ENCODE measurements around the gene CPVL. TPM values are rescaled to one million over a fixed set of nuclear protein-coding genes. Genes with fewer than 3 reads are reported as not detected.

Gene CPVL
- total and polyA plus RNA-seq, 2 experiments from 2014 or later: 31.9 to 37.8 TPM

DNA sequence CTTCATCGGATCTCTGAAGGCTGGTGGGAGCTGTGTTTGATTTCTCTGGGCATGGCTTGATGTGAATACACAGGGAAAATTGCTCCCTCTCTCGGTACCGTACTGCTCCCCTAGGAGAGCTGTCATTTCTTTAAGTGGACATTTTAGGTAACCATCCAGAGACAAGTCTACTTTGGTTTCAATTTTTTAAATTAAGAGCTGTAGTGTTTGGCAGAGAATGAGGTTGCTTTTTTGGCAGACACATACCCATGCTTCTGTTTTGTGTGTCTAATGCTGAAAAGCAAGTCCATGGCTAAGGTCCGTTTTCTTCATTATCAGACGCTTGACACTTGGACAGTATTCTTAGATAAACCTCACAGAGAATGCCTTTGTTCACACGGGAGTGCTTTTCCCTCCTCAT is 127.0 kb downstream of the CPVL start (continued):
- TF ChIP-seq, protein P1, sequence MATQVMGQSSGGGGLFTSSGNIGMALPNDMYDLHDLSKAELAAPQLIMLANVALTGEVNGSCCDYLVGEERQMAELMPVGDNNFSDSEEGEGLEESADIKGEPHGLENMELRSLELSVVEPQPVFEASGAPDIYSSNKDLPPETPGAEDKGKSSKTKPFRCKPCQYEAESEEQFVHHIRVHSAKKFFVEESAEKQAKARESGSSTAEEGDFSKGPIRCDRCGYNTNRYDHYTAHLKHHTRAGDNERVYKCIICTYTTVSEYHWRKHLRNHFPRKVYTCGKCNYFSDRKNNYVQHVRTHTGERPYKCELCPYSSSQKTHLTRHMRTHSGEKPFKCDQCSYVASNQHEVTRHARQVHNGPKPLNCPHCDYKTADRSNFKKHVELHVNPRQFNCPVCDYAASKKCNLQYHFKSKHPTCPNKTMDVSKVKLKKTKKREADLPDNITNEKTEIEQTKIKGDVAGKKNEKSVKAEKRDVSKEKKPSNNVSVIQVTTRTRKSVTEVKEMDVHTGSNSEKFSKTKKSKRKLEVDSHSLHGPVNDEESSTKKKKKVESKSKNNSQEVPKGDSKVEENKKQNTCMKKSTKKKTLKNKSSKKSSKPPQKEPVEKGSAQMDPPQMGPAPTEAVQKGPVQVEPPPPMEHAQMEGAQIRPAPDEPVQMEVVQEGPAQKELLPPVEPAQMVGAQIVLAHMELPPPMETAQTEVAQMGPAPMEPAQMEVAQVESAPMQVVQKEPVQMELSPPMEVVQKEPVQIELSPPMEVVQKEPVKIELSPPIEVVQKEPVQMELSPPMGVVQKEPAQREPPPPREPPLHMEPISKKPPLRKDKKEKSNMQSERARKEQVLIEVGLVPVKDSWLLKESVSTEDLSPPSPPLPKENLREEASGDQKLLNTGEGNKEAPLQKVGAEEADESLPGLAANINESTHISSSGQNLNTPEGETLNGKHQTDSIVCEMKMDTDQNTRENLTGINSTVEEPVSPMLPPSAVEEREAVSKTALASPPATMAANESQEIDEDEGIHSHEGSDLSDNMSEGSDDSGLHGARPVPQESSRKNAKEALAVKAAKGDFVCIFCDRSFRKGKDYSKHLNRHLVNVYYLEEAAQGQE (IDR thresholded peaks at IDR 0.05; ENCODE audit: unreplicated experiment): no peak
- no peak for TF ChIP-seq STAT1 (IDR thresholded peaks at IDR 0.05; ENCODE audit: unreplicated experiment)
- TF ChIP-seq EZH2phosphoT487 (IDR thresholded peaks at IDR 0.05; ENCODE audit: unreplicated experiment): no peak

DNA sequence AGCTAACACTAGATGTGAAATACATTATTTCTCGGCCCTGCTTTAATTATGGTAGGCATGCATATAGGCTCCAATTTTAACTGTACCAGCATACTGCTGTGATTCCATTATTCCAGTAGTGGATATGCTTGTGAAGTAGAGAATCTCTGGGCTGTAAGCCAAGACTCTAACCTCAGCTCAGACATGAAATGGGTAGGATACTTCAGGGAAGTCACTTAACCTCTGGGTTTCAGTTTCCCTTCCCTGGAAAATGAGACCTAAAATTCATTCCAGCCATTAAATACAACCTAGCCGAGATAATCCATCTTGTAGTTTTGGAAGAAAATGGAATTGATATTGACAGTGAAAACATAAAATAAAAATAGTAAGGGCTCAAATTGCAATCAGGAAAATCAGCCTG is 128.6 kb downstream of the CPVL start:
- Mint-ChIP-seq H3K36me3 (ENCODE audit: low read depth) (peaks cover 12% of the 10 kb centered on the region), H3K4me1 (no peaks in the 10 kb centered on the region; the same call in 2 of the 3 replicates), H3K4me3 (no peak overlapping the region), H3K9me3 (peaks cover 2% of the 10 kb centered on the region; the same call in 2 of the 3 replicates), H3K27ac (no peak overlapping the region), H3K27me3 (ENCODE audit: insufficient read depth, low read depth, poor library complexity) (no peaks in the 10 kb centered on the region)
- Histone ChIP-seq H3F3A (replicated peaks; ENCODE audit: low read depth) (no peaks in the 10 kb centered on the region), H3K4me3 (no peak overlapping the region), H3K4me2 (no peak overlapping the region), H3K4me1 (ENCODE audit: insufficient read depth) (no peaks in the 10 kb centered on the region), H3K27ac (ENCODE audit: low read depth) (no peak overlapping the region), H3K36me3 (ENCODE audit: insufficient read depth) (no peaks in the 10 kb centered on the region), H3K79me2 (replicated peaks; ENCODE audit: insufficient read depth) (no peaks in the 10 kb centered on the region), H3K9me2 (ENCODE audit: insufficient read depth) (0 out of 2 replicates have a peak, but pooled peaks cover 6% of the 10 kb centered on the region), H2AFZ (no peak overlapping the region), H3K27me3 (ENCODE audit: insufficient read depth) (no peaks in the 10 kb centered on the region), H4K20me1 (replicated peaks; ENCODE audit: insufficient read depth) (no peaks in the 10 kb centered on the region)
- DNase-seq (ENCODE audit: low spot score): no peak
- no peak for ATAC-seq
- TF ChIP-seq, protein P2, sequence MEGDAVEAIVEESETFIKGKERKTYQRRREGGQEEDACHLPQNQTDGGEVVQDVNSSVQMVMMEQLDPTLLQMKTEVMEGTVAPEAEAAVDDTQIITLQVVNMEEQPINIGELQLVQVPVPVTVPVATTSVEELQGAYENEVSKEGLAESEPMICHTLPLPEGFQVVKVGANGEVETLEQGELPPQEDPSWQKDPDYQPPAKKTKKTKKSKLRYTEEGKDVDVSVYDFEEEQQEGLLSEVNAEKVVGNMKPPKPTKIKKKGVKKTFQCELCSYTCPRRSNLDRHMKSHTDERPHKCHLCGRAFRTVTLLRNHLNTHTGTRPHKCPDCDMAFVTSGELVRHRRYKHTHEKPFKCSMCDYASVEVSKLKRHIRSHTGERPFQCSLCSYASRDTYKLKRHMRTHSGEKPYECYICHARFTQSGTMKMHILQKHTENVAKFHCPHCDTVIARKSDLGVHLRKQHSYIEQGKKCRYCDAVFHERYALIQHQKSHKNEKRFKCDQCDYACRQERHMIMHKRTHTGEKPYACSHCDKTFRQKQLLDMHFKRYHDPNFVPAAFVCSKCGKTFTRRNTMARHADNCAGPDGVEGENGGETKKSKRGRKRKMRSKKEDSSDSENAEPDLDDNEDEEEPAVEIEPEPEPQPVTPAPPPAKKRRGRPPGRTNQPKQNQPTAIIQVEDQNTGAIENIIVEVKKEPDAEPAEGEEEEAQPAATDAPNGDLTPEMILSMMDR (conservative IDR thresholded peaks at IDR 0.05; ENCODE audit: low read depth in 2 of 2): no peak
- TF ChIP-seq EZH2 (IDR thresholded peaks at IDR 0.05; ENCODE audit: low read depth, unreplicated experiment) (no peak), ZNF114 (CRISPR knock-in tag; IDR thresholded peaks at IDR 0.05) (no peak), EZH2phosphoT487 (IDR thresholded peaks at IDR 0.05; ENCODE audit: unreplicated experiment) (no peak), STAT1 (IDR thresholded peaks at IDR 0.05; ENCODE audit: unreplicated experiment) (no peak), JUNB (IDR thresholded peaks at IDR 0.05; ENCODE audit: unreplicated experiment) (no peak), CREB1 (CRISPR knock-in tag; IDR thresholded peaks at IDR 0.05; ENCODE audit: low read depth) (no peak)
- TF ChIP-seq, protein P1 (IDR thresholded peaks at IDR 0.05; ENCODE audit: unreplicated experiment): no peak
- TF ChIP-seq, protein P3, sequence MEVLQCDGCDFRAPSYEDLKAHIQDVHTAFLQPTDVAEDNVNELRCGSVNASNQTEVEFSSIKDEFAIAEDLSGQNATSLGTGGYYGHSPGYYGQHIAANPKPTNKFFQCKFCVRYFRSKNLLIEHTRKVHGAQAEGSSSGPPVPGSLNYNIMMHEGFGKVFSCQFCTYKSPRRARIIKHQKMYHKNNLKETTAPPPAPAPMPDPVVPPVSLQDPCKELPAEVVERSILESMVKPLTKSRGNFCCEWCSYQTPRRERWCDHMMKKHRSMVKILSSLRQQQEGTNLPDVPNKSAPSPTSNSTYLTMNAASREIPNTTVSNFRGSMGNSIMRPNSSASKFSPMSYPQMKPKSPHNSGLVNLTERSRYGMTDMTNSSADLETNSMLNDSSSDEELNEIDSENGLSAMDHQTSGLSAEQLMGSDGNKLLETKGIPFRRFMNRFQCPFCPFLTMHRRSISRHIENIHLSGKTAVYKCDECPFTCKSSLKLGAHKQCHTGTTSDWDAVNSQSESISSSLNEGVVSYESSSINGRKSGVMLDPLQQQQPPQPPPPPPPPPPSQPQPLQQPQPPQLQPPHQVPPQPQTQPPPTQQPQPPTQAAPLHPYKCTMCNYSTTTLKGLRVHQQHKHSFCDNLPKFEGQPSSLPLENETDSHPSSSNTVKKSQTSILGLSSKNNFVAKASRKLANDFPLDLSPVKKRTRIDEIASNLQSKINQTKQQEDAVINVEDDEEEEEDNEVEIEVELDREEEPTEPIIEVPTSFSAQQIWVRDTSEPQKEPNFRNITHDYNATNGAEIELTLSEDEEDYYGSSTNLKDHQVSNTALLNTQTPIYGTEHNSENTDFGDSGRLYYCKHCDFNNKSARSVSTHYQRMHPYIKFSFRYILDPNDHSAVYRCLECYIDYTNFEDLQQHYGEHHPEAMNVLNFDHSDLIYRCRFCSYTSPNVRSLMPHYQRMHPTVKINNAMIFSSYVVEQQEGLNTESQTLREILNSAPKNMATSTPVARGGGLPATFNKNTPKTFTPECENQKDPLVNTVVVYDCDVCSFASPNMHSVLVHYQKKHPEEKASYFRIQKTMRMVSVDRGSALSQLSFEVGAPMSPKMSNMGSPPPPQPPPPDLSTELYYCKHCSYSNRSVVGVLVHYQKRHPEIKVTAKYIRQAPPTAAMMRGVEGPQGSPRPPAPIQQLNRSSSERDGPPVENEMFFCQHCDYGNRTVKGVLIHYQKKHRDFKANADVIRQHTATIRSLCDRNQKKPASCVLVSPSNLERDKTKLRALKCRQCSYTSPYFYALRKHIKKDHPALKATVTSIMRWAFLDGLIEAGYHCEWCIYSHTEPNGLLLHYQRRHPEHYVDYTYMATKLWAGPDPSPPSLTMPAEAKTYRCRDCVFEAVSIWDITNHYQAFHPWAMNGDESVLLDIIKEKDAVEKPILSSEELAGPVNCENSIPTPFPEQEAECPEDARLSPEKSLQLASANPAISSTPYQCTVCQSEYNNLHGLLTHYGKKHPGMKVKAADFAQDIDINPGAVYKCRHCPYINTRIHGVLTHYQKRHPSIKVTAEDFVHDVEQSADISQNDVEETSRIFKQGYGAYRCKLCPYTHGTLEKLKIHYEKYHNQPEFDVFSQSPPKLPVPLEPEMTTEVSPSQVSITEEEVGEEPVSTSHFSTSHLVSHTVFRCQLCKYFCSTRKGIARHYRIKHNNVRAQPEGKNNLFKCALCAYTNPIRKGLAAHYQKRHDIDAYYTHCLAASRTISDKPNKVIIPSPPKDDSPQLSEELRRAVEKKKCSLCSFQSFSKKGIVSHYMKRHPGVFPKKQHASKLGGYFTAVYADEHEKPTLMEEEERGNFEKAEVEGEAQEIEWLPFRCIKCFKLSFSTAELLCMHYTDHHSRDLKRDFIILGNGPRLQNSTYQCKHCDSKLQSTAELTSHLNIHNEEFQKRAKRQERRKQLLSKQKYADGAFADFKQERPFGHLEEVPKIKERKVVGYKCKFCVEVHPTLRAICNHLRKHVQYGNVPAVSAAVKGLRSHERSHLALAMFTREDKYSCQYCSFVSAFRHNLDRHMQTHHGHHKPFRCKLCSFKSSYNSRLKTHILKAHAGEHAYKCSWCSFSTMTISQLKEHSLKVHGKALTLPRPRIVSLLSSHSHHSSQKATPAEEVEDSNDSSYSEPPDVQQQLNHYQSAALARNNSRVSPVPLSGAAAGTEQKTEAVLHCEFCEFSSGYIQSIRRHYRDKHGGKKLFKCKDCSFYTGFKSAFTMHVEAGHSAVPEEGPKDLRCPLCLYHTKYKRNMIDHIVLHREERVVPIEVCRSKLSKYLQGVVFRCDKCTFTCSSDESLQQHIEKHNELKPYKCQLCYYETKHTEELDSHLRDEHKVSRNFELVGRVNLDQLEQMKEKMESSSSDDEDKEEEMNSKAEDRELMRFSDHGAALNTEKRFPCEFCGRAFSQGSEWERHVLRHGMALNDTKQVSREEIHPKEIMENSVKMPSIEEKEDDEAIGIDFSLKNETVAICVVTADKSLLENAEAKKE (CRISPR knock-in tag; IDR thresholded peaks at IDR 0.05): no peak
